Loucy (cell line): ENCODE measurements around the gene ALAD.
"Not testable (repeated sequence)": the region's sequence is repeated elsewhere in the genome, so short reads cannot be mapped to it uniquely, and the experiment has no call there.

Experiments
- EZH2phosphoT487 ChIP-seq: fragments of 200-600 bp; IDR thresholded peaks from 2 replicates; pipeline ENCODE4 v1.6.1; 2018; ENCODE audit warnings: antibody characterized with exemption, mild to moderate bottlenecking, moderate library complexity, borderline replicate concordance
- TF ChIP-seq, protein P1 (sequence below): fragments of 200-600 bp; sonication (generic); conservative IDR thresholded peaks from 2 replicates; pipeline ENCODE4 v1.5.1; 2014; ENCODE audit warnings: mild to moderate bottlenecking, antibody characterized with exemption, low read length

DNA sequence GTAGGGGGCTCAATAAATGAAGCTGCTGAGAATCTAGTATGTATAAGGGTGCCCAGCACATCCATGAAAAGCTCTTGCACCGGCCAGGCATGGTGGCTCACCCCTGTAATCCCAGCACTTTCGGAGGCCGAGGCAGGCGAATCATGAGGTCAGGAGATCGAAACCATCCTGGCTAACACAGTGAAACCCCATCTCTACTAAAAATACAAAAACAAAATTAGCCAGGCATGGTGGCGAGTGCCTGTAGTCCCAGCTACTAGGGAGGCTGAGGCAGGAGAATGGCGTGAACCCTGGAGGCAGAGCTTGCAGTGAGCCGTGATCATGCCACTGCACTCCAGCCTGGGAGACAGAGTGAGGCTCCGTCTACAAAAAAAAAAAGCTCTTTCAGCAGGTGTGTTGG, 5.3 kb upstream of the ALAD start:
- not testable (repeated sequence) for TF ChIP-seq EZH2phosphoT487
- TF ChIP-seq, protein P1, sequence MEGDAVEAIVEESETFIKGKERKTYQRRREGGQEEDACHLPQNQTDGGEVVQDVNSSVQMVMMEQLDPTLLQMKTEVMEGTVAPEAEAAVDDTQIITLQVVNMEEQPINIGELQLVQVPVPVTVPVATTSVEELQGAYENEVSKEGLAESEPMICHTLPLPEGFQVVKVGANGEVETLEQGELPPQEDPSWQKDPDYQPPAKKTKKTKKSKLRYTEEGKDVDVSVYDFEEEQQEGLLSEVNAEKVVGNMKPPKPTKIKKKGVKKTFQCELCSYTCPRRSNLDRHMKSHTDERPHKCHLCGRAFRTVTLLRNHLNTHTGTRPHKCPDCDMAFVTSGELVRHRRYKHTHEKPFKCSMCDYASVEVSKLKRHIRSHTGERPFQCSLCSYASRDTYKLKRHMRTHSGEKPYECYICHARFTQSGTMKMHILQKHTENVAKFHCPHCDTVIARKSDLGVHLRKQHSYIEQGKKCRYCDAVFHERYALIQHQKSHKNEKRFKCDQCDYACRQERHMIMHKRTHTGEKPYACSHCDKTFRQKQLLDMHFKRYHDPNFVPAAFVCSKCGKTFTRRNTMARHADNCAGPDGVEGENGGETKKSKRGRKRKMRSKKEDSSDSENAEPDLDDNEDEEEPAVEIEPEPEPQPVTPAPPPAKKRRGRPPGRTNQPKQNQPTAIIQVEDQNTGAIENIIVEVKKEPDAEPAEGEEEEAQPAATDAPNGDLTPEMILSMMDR: not testable (repeated sequence)
